Measurements from ENCODE around the gene MANSC1. TPM values are rescaled to one million over a fixed set of nuclear protein-coding genes. Genes with fewer than 3 reads are reported as not detected.
A peak's percentile ranks its signal among the peaks of the same experiment; 100 is the strongest.

The MANSC1 gene
- total RNA-seq, 2 donors from 2014 or later, result 0.65 to 1.5 TPM

DNA sequence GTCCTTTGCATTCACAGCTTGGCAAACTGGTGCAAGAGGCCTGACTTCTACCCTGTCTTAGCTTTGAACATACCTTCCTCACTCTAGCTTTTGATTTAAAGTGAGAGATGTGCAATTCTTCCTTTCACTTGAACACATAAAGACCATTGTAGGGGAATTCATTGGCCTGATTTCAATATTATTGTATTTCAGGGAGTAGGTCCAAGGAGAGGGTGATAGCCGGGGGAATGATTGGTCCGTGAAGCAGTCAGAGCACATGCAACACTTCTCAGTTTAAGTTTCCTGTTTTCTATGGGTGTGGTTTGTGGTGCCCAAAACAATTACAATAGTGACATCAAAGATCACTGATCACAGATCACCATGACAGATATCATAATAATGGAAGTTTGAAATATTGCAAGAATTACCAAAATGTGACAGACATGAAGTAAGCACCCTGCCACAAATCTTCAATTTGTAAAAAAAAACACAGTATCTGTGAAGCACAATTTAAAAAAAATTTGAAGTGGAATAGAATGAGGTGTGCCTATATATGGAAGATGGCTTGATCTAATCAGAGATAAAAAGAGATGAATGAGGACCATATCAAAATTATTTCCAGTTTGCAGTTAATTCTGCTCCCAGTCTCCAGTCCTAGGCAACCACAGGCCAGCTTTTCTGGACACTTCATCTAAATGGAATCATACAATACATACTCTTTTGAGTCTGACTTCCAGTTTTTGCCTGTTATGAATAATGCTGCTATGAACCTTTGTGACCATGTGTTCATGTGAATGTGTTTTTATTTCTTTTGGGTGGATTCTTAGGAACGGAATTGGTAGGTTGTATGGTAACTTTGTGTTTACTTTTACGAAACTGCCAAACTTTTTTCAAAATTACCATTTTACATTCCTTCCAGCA is 30.0 kb upstream of the MANSC1 start:
- peak; percentile 79 to 82 for ATAC-seq (replicated peaks in 1 of 2)
- H3K27me3 Mint-ChIP-seq (ENCODE audit: low read depth), result no peaks in the 10 kb centered on the region
- H3K9me3 Mint-ChIP-seq, result peaks cover 2 to 15% of the 10 kb centered on the region in 2 donors
- peak; percentile 33 to 56 for DNase-seq
- H3K4me1 Mint-ChIP-seq (ENCODE audit: low read depth), result peaks cover 76% of the 10 kb centered on the region
- H3K4me3 Mint-ChIP-seq, result peak overlapping the region in 1 of 2 donors; percentile 73
- H3K27ac Mint-ChIP-seq, result peak overlapping the region; percentile 91
- peaks cover 29 to 44% of the 10 kb centered on the region in 2 donors for H3K36me3 Mint-ChIP-seq (ENCODE audit: insufficient read depth in 2 of 2)

DNA sequence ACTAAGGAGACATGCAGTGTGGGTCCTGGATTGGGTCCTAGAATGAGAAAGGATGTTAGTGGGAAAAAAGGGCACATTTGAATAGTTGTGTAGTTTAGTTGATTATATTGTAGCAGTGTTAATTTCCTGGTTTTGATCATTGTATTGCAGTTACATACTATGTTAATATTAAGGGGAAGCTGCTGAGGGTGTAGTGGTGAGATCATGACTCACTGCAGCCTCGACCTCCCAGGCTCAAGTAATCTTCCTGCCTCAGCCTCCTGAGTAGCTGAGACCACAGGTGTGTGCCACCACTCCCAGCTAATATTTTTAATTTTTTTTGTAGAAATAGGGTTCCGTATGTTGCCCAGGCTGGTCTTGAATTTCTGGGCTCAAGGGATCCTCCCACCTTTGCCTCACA is 28.6 kb upstream of the MANSC1 start:
- no peaks in the 10 kb centered on the region for H3K27me3 Mint-ChIP-seq (ENCODE audit: low read depth)
- H3K9me3 Mint-ChIP-seq, result peaks cover 2 to 13% of the 10 kb centered on the region in 2 donors
- DNase-seq, result no peak
- peak overlapping the region; percentile 26 for H3K27ac Mint-ChIP-seq
- H3K4me1 Mint-ChIP-seq (ENCODE audit: low read depth), result peaks cover 62% of the 10 kb centered on the region
- no peak for ATAC-seq (replicated peaks in 1 of 2)
- H3K36me3 Mint-ChIP-seq (ENCODE audit: insufficient read depth in 2 of 2), result peaks cover 23 to 38% of the 10 kb centered on the region in 2 donors
- H3K4me3 Mint-ChIP-seq, result peak overlapping the region in 1 of 2 donors; percentile 11

DNA sequence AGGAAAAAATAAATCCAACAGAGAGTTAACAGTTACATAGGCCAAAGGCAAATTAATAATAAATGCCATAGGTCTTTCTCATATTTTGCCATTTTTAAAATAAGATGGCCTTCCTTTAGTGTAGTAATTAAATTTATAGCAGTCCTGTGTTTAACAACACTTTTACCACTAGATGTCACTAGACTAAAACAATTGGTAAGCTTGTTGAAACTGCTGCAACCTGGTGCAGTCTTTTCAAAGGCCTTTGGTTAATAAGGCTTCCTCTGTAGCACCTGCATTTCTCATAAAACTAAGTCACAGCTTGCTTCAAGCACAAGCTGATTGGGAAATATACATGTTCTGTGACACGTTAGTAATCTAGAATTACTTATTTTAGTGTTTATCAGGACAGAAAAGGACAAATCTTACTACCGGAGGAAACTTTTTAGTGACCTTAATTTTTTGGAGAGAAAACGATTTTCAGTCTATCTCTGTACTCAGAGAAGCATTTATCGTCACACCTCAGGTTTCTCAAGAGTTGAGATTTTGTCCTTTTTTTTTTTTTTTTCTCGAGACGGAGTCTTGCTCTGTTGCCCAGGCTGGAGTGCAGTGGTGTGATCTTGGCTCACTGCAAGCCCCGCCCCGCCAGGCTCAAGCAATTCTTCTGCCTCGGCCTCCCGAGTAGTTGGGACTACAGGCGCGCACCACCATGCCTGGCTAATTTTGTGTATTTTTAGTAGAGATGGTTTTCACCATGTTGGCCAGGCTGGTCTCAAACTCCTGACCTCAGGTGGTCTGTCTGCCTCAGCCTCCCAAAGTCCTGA is 26.8 kb upstream of the MANSC1 start:
- Mint-ChIP-seq H3K9me3 (peaks cover 2 to 6% of the 10 kb centered on the region in 2 donors), H3K27me3 (ENCODE audit: low read depth) (no peaks in the 10 kb centered on the region), H3K27ac (peak overlapping the region; percentile 93), H3K4me3 (peak overlapping the region in 1 of 2 donors; percentile 29), H3K4me1 (ENCODE audit: low read depth) (peaks cover 54% of the 10 kb centered on the region), H3K36me3 (ENCODE audit: insufficient read depth in 2 of 2) (peaks cover 16 to 28% of the 10 kb centered on the region in 2 donors)
- ATAC-seq (replicated peaks in 1 of 2) (peak; percentile 63 to 71), DNase-seq (peak; percentile 19 to 29)

DNA sequence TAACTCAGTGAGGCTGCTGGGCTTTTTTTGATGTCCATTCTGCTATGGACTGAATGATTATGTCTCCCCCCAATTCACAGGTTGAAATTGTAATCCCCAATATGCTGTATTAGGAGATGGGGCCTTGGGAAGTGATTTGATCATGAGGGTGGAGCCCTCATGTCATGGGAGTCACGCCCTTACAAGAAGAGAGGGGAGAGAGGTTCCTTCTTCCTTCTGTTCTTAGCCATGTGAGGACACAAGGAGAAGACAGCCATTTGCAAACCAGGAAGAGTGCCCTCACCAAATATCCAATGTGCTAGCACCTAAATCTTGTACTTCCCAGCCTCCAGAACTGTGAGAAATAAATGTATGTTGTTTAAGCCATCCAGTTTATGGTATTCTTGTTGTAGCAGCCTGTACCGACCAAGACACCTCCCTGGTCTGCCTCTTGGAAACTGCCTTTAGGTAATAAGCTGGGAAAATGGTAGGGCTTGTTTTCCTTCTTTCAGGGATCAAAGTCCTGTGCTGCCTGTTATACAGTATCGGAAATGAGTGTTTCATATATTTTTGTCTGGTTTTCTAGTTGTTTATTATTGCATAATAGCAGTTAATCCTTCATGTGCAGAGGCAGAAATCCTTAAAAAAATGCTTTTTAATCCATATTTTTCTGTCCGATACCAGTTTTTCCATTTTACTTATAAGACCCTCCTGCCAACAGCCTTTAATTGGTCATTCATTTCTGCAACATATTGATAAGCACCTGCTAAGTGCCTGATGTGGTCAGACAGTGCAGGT is 23.1 kb upstream of the MANSC1 start:
- DNase-seq (no peak), ATAC-seq (replicated peaks in 1 of 2) (no peak)
- H3K27ac Mint-ChIP-seq, result peak overlapping the region; percentile 80
- no peaks in the 10 kb centered on the region for H3K9me3 Mint-ChIP-seq
- no peak overlapping the region for H3K4me3 Mint-ChIP-seq
- peaks cover 7 to 26% of the 10 kb centered on the region in 2 donors for H3K36me3 Mint-ChIP-seq (ENCODE audit: insufficient read depth in 2 of 2)
- H3K4me1 Mint-ChIP-seq (ENCODE audit: low read depth), result peaks cover 25% of the 10 kb centered on the region
- H3K27me3 Mint-ChIP-seq (ENCODE audit: low read depth), result no peaks in the 10 kb centered on the region

DNA sequence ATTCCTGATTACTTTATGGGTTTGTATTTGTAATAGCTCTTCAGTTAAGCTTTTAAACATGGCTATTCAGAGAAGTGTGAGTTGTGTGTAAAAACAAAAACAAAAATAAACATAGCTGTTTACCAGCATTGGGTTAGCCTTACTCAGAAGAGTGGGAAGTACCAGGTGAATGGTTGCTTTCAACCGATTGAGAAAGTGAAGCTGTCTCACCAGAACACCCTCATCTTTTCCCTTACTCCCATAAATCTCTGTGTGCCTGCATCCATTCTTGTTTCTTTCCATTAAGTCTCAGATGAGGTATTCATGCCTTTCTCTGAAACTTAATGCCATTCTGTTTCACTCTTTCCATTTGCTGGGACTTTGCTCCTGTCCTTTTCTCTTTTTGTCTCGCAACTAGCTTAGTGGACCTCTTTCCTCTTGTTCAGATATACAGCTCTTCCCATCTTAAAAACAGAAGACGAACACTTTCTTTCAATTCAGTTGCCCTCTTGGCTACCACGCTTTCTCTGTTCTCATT is 17.5 kb upstream of the MANSC1 start:
- Mint-ChIP-seq H3K9me3 (no peaks in the 10 kb centered on the region), H3K4me3 (peak overlapping the region in 1 of 2 donors; percentile 4), H3K36me3 (ENCODE audit: insufficient read depth in 2 of 2) (peaks cover 6 to 24% of the 10 kb centered on the region in 2 donors), H3K27ac (peak overlapping the region; percentile 93), H3K27me3 (ENCODE audit: low read depth) (no peaks in the 10 kb centered on the region), H3K4me1 (ENCODE audit: low read depth) (peaks cover 31% of the 10 kb centered on the region)
- ATAC-seq (replicated peaks in 1 of 2) (peak in 1 of 2 donors; percentile 44), DNase-seq (no peak)

DNA sequence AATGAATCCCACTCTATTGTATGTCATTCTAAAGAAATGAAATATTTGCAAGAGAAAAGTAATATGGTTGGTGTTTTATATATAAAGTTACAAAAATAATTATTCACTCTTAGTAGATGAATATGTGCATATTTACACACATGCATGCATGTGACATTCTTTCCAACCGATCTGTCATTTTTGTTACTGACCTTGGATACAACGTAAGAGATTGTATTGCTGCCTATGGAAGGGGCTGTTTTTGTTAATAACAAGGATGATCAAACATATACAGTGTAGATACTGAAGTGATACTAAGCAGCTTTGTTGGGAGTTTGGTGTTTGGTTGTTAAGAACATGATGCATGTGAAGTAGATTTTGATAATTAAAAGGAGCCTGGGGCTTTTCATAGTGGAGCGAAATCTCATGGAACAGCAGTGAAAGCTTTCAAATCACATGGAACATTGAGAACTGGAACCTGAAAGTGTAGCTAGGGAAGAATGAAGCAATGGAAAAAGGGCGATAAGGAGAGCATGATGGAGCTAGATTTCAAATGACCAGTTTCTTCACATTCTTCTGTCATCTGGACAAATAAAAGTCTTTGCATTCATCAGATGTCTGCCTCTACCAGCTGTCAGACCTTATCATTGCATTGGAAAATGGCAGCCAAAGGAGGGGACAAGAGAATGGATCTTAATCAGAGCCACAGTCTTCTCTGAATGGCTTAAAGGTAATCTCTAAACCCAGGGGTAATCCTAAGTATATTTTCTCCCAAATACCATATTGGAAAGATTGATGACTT is 16.8 kb upstream of the MANSC1 start:
- Mint-ChIP-seq H3K27me3 (ENCODE audit: low read depth) (no peaks in the 10 kb centered on the region), H3K27ac (peak overlapping the region; percentile 93), H3K4me3 (peak overlapping the region in 1 of 2 donors; percentile 2), H3K4me1 (ENCODE audit: low read depth) (peaks cover 34% of the 10 kb centered on the region), H3K36me3 (ENCODE audit: insufficient read depth in 2 of 2) (peaks cover 6 to 27% of the 10 kb centered on the region in 2 donors), H3K9me3 (no peaks in the 10 kb centered on the region)
- ATAC-seq (replicated peaks in 1 of 2) (no peak), DNase-seq (no peak)

DNA sequence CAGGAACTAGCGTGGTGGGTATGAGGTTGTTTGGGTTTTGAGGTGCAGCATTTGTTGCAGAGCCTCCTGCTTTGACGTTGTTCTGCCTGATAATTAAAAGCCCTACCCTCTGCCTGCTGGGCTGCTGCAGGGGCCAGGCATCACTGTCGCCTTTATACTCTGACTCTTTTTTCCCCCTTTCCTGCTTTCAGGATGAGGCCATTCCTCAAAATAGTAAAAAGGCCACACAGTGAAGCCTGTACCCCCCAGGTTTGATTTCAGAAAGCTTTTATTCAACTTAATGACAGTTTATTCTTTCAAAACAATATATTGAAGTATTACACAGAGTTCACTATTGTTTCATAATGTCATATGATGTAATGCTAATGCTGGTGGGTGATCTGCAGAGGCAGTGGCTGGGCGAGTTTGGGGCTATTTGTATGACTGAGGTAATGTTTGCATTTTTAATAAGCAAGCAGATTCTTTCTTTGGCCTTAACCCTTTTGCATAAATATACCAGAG is 15.9 kb upstream of the MANSC1 start:
- peak overlapping the region; percentile 25 to 45 for H3K4me3 Mint-ChIP-seq
- H3K9me3 Mint-ChIP-seq, result no peaks in the 10 kb centered on the region
- DNase-seq, result no peak
- H3K27ac Mint-ChIP-seq, result peak overlapping the region; percentile 79
- H3K4me1 Mint-ChIP-seq (ENCODE audit: low read depth), result peaks cover 42% of the 10 kb centered on the region
- H3K27me3 Mint-ChIP-seq (ENCODE audit: low read depth), result no peaks in the 10 kb centered on the region
- peak in 1 of 2 donors; percentile 36 for ATAC-seq (replicated peaks in 1 of 2)
- peaks cover 10 to 30% of the 10 kb centered on the region in 2 donors for H3K36me3 Mint-ChIP-seq (ENCODE audit: insufficient read depth in 2 of 2)

GRCh38 chr12:12365446-12365802 is 15.4 kb upstream of the MANSC1 start:
- Mint-ChIP-seq H3K4me1 (ENCODE audit: low read depth) (peaks cover 42% of the 10 kb centered on the region), H3K27me3 (ENCODE audit: low read depth) (no peaks in the 10 kb centered on the region), H3K27ac (peak overlapping the region; percentile 79), H3K36me3 (ENCODE audit: insufficient read depth in 2 of 2) (peaks cover 10 to 30% of the 10 kb centered on the region in 2 donors), H3K4me3 (peak overlapping the region in 1 of 2 donors; percentile 31), H3K9me3 (no peaks in the 10 kb centered on the region)
- DNase-seq (no peak), ATAC-seq (replicated peaks in 1 of 2) (no peak)

GRCh38 chr12:12364787-12365445 is 14.9 kb upstream of the MANSC1 start:
- peak overlapping the region in 1 of 2 donors; percentile 13 for H3K4me3 Mint-ChIP-seq
- ATAC-seq (replicated peaks in 1 of 2), result no peak
- H3K36me3 Mint-ChIP-seq (ENCODE audit: insufficient read depth in 2 of 2), result peaks cover 10 to 30% of the 10 kb centered on the region in 2 donors
- H3K27me3 Mint-ChIP-seq (ENCODE audit: low read depth), result no peaks in the 10 kb centered on the region
- H3K27ac Mint-ChIP-seq, result peak overlapping the region; percentile 66
- H3K9me3 Mint-ChIP-seq, result no peaks in the 10 kb centered on the region
- DNase-seq, result no peak
- H3K4me1 Mint-ChIP-seq (ENCODE audit: low read depth), result peaks cover 43% of the 10 kb centered on the region

GRCh38 chr12:12358528-12358927 is 8.5 kb upstream of the MANSC1 start:
- ATAC-seq (replicated peaks in 1 of 2), result no peak
- peaks cover 56% of the 10 kb centered on the region for H3K4me1 Mint-ChIP-seq (ENCODE audit: low read depth)
- no peaks in the 10 kb centered on the region for H3K9me3 Mint-ChIP-seq
- H3K4me3 Mint-ChIP-seq, result peak overlapping the region; percentile 94 to 96
- H3K27ac Mint-ChIP-seq, result peak overlapping the region; percentile 99
- DNase-seq, result no peak
- H3K36me3 Mint-ChIP-seq (ENCODE audit: insufficient read depth in 2 of 2), result peaks cover 6 to 11% of the 10 kb centered on the region in 2 donors
- H3K27me3 Mint-ChIP-seq (ENCODE audit: low read depth), result no peaks in the 10 kb centered on the region

GRCh38 chr12:12357719-12358461 is 7.8 kb upstream of the MANSC1 start:
- no peaks in the 10 kb centered on the region for H3K27me3 Mint-ChIP-seq (ENCODE audit: low read depth)
- H3K4me3 Mint-ChIP-seq, result peak overlapping the region; percentile 94 to 96
- no peak for ATAC-seq (replicated peaks in 1 of 2)
- H3K9me3 Mint-ChIP-seq, result no peaks in the 10 kb centered on the region
- no peak for DNase-seq
- H3K4me1 Mint-ChIP-seq (ENCODE audit: low read depth), result peaks cover 59% of the 10 kb centered on the region
- H3K36me3 Mint-ChIP-seq (ENCODE audit: insufficient read depth in 2 of 2), result peaks cover 6 to 11% of the 10 kb centered on the region in 2 donors
- H3K27ac Mint-ChIP-seq, result peak overlapping the region; percentile 99
